ENCODE results near the gene MTERF2. TPM values are rescaled to one million over a fixed set of nuclear protein-coding genes. Genes with fewer than 3 reads are reported as not detected.

Gene MTERF2
- total and polyA plus RNA-seq, 2 of the 13 experiments (the other 11 are each of a cell fraction or from before 2014, with no cell fraction given): 8.0 to 11.6 TPM

DNA sequence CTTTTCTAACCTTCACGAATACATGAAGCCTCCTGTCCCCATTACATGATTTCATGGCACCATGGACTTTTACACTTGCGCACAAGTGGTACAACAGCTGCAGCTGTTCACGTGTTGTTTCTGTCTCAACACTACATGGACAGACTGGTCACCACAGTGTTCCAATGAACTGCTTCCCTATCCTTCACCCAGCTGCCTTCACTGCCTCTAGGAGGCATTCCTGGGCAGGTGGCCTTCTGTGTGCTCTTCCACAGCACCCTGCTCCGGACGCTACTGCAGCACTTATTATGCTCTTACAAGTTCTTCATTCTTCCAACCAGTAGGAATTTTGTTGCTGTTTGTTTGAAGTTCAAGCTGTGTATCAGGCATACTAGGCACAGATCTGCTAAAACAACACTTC, 1.5 kb downstream of the MTERF2 start (continued):
- TF ChIP-seq TEF (CRISPR knock-in tag; IDR thresholded peaks at IDR 0.05) (no peak), ETV6 (CRISPR knock-in tag; conservative IDR thresholded peaks at IDR 0.05) (no peak), TBX3 (IDR thresholded peaks at IDR 0.05; ENCODE audit: borderline replicate concordance) (no peak), ZNF720 (CRISPR knock-in tag; IDR thresholded peaks at IDR 0.05) (no peak), ZNF562 (CRISPR knock-in tag; IDR thresholded peaks at IDR 0.05; ENCODE audit: borderline replicate concordance) (no peak), ZNF766 (CRISPR knock-in tag; IDR thresholded peaks at IDR 0.05; ENCODE audit: borderline replicate concordance) (no peak), ZNF567 (CRISPR knock-in tag; IDR thresholded peaks at IDR 0.05; ENCODE audit: borderline replicate concordance) (no peak), ZNF646 (CRISPR knock-in tag; IDR thresholded peaks at IDR 0.05) (no peak), MAF1 (CRISPR knock-in tag; IDR thresholded peaks at IDR 0.05; ENCODE audit: borderline replicate concordance) (no peak), MEIS2 (CRISPR knock-in tag; IDR thresholded peaks at IDR 0.05) (no peak), IRF2 (CRISPR knock-in tag; IDR thresholded peaks at IDR 0.05) (no peak), NFE2 (CRISPR knock-in tag; IDR thresholded peaks at IDR 0.05) (no peak), KAT7 (CRISPR knock-in tag; IDR thresholded peaks at IDR 0.05; ENCODE audit: borderline replicate concordance) (no peak), FOXK1 (CRISPR knock-in tag; IDR thresholded peaks at IDR 0.05; ENCODE audit: borderline replicate concordance, low read depth) (no peak), TBX2 (CRISPR knock-in tag; IDR thresholded peaks at IDR 0.05; ENCODE audit: borderline replicate concordance) (no peak)
- TF ChIP-seq, protein P1, sequence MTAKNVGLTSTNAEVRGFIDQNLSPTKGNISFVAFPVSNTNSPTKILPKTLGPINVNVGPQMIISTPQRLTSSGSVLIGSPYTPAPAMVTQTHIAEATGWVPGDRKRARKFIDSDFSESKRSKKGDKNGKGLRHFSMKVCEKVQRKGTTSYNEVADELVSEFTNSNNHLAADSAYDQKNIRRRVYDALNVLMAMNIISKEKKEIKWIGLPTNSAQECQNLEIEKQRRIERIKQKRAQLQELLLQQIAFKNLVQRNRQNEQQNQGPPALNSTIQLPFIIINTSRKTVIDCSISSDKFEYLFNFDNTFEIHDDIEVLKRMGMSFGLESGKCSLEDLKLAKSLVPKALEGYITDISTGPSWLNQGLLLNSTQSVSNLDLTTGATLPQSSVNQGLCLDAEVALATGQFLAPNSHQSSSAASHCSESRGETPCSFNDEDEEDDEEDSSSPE (CRISPR knock-in tag; IDR thresholded peaks at IDR 0.05): no peak
- TF ChIP-seq, protein P2, sequence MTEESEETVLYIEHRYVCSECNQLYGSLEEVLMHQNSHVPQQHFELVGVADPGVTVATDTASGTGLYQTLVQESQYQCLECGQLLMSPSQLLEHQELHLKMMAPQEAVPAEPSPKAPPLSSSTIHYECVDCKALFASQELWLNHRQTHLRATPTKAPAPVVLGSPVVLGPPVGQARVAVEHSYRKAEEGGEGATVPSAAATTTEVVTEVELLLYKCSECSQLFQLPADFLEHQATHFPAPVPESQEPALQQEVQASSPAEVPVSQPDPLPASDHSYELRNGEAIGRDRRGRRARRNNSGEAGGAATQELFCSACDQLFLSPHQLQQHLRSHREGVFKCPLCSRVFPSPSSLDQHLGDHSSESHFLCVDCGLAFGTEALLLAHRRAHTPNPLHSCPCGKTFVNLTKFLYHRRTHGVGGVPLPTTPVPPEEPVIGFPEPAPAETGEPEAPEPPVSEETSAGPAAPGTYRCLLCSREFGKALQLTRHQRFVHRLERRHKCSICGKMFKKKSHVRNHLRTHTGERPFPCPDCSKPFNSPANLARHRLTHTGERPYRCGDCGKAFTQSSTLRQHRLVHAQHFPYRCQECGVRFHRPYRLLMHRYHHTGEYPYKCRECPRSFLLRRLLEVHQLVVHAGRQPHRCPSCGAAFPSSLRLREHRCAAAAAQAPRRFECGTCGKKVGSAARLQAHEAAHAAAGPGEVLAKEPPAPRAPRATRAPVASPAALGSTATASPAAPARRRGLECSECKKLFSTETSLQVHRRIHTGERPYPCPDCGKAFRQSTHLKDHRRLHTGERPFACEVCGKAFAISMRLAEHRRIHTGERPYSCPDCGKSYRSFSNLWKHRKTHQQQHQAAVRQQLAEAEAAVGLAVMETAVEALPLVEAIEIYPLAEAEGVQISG (CRISPR knock-in tag; IDR thresholded peaks at IDR 0.05): no peak
- TF ChIP-seq, protein P3, sequence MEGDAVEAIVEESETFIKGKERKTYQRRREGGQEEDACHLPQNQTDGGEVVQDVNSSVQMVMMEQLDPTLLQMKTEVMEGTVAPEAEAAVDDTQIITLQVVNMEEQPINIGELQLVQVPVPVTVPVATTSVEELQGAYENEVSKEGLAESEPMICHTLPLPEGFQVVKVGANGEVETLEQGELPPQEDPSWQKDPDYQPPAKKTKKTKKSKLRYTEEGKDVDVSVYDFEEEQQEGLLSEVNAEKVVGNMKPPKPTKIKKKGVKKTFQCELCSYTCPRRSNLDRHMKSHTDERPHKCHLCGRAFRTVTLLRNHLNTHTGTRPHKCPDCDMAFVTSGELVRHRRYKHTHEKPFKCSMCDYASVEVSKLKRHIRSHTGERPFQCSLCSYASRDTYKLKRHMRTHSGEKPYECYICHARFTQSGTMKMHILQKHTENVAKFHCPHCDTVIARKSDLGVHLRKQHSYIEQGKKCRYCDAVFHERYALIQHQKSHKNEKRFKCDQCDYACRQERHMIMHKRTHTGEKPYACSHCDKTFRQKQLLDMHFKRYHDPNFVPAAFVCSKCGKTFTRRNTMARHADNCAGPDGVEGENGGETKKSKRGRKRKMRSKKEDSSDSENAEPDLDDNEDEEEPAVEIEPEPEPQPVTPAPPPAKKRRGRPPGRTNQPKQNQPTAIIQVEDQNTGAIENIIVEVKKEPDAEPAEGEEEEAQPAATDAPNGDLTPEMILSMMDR (CRISPR knock-in tag; IDR thresholded peaks at IDR 0.05): peak; percentile 51
